Fibroblast of skin of back (primary cell): Measurements from ENCODE around the gene MDN1. TPM values are rescaled to one million over a fixed set of nuclear protein-coding genes. Genes with fewer than 3 reads are reported as not detected.
A peak's percentile ranks its signal among the peaks of the same experiment; 100 is the strongest.
"Not testable (repeated sequence)": the region's sequence is repeated elsewhere in the genome, so short reads cannot be mapped to it uniquely, and the experiment has no call there.

Experiments
- DNase-seq: peaks from one replicate; pipeline ENCODE4 v3.0.0-alpha.2; 2013
- polyA plus RNA-seq, 2 experiments: library from polyadenylated mRNA; unstranded; fragments of 120-200 nt; gene quantifications; one replicate each; pipeline ENCODE4 v1.2.1, GENCODE V29; 2013; ENCODE audit not compliant: insufficient read length in 2 of 2

The MDN1 gene
- 14.6 TPM for polyA plus RNA-seq (2013, experiment 1 of 2; ENCODE audit: insufficient read length)
- 17.3 TPM for polyA plus RNA-seq (2013, experiment 2 of 2; ENCODE audit: insufficient read length)

- DNase-seq: peak; percentile 96
Measured at GRCh38 chr6:89819336-89820130, at the start of gene MDN1. MDN1 (minus strand) TSS chr6:89819794; CDS start chr6:89819607, 187 bp downstream.

DNA sequence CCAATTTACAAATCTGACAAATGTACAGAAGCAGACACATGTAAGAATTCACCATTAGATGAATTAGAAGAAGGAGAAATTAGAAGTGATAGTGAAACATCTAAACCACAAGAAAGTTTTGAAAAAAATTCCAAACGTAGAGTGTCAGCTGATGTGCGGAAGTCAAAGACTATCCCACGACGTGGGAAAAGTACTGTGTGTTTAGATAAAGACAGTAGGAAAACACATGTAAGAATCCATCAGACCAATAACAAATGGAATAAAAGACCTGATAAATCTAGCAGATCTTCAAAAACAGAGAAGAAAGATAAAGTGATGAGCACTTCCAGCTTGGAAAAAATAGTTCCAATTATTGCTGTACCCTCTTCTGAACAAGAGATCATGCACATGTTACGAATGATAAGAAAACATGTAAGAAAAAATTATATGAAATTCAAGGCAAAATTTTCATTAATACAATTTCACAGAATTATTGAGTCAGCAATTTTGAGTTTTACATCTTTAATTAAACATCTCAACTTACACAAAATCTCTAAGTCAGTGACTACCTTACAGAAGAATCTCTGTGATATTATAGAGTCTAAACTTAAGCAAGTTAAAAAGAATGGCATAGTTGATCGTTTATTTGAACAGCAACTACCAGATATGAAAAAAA lies 46.6 kb upstream of the MDN1 start:
- no peak for DNase-seq

DNA sequence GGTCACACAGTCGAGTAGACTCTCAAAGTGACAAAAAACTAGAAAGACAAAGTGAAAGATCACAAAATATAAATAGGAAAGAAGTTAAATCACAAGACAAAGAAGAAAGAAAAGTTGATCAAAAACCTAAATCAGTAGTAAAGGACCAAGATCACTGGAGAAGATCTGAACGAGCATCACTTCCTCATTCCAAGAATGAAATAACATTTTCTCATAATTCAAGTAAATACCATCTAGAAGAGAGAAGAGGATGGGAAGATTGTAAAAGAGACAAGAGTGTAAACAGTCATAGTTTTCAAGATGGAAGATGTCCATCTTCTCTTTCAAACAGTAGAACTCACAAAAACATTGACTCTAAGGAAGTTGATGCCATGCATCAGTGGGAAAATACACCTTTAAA lies 43.1 kb upstream of the MDN1 start:
- no peak for DNase-seq

GRCh38 chr6:89862273-89862672 lies 42.7 kb upstream of the MDN1 start:
- DNase-seq: no peak

- DNase-seq: no peak
Measured at GRCh38 chr6:89859744-89860143, 40.1 kb upstream of the MDN1 start.

- no peak for DNase-seq
Measured at GRCh38 chr6:89858041-89858440, 38.4 kb upstream of the MDN1 start.

DNA sequence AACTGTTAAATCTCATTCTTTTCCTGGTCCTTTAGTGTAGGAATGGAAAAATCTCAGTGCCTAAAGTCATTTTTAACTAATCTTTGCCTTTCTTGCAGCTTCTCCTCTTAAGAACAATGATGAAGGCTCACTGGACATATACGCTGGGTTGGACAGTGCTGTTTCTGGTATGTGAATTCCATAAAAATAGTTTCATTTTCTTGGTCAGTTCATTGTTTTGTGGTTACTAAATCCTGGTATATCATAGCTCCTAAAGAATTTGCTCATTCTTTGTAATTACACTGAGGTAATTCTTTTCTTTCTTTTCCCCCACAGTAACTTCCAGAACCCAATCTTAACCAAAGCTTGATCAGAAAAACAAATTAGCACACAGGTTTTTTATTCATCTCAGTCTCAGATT lies 33.5 kb upstream of the MDN1 start:
- peak; percentile 54 for DNase-seq

GRCh38 chr6:89847513-89847912 lies 27.9 kb upstream of the MDN1 start:
- not testable (repeated sequence) for DNase-seq

GRCh38 chr6:89843070-89843469 lies 23.5 kb upstream of the MDN1 start:
- no peak for DNase-seq

- DNase-seq: no peak
Measured at GRCh38 chr6:89842228-89842627, 22.6 kb upstream of the MDN1 start.

DNA sequence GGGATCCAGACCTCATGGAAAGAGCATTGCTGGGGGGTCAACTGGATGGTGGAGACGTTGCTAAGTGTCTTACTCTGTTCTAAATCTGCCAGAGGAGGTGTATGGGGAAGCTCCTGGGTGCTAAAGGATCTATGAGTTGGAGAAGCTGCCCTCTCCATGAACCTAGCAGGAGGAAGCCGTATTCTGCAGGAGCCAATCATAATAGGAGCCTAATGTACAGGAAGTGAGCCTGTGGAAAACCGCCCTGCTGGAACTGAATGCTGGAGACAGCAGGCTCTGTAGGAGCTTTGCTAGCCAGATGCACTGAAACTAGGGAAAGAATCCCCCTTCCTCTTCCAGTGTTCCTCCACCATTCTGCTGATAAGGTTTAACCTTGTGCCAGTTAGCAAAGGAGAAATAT lies 20.9 kb upstream of the MDN1 start:
- peak; percentile 42 for DNase-seq

DNA sequence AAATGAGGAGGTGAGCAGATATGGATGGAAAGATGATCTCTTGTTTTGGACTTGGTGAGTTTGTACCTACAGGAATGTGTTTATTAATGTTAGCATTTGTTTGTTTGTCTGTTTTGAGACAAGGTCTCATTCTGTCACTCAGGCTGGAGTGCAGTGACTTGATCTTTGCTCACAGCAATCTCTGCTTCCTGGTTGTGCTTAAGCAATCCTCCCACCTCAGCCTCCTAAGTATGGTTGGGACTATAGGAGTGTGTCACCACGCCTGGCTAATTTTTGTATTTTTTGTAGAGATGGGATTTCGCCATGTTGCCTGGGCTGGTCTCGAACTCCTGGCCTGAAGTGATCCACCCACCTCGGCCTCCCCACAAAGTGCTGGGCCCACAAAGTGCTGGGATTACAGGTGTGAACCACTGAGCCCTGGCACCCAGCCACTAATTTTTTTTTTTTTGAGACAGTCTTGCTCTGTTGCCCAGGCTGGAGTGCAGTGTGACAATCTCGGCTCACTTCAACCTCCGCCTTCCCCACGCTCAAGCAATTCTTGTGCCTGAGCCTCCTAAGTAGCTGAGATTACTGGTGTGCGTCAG lies 17.1 kb upstream of the MDN1 start:
- DNase-seq: no peak

- no peak for DNase-seq
Measured at GRCh38 chr6:89834884-89835792, 15.5 kb upstream of the MDN1 start.

DNA sequence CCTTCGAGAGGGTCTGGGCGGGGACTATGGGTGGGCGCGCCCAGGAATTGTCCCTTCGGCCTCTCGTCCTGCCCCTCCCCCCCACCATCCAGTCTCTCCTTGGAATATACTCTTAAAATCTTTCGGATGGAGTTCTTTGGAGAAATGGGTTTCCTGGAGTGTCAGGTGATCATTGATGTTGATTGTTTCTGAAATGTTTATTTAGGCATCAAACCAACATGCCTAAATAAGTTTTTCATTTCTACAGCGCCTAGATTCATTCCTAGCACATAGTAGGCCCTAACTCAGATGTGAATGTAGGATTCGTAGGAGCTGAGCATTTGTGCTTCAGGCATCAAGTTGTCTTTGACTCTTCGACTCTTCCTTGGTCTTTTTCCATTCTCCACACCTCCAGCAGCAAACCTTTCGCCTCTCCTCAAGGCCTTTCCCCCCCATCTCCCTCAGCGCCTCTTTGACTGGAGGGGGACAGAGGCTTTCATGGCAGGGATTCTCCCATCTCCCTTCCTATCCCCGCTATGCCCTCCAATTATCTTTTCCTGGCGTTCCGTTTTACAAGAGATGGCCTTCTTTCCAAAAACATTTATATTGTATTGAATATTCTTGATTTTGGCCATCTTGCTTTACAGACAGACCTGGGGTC lies 10.7 kb upstream of the MDN1 start:
- DNase-seq: no peak

GRCh38 chr6:89829472-89830169 lies 10.0 kb upstream of the MDN1 start, which contains the start of gene CASP8AP2:
CASP8AP2 (plus strand) TSS chr6:89829880.
- DNase-seq: peak; percentile 99

GRCh38 chr6:89828988-89829471 lies 9.4 kb upstream of the MDN1 start:
- DNase-seq: no peak

- not testable (repeated sequence) for DNase-seq
Measured at GRCh38 chr6:89828475-89828987, 8.9 kb upstream of the MDN1 start.

DNA sequence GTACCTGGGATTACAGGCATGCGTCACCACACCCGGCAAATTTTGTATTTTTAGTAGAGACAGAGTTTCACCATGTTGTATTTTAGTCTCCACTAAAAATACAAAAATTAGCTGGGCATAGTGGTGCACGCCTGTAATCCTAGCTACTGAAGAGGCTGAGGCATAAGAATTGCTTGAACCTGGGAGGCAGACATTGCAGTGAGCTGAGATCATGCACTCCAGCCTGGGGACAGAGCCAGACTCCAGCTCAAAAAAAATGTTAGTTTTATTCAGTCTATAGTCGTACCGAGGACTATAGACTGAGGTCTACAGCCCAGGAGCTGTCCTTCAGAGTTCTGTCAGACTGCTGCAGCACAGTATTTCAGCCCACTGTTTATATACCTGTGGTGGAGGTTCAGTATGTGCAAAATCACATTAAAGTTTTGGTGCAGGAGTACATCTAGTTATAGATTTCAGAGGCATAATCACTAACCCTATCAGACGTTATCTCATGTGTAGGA lies 6.5 kb upstream of the MDN1 start:
- peak; percentile 52 for DNase-seq

GRCh38 chr6:89818977-89819335 lies 638 bp downstream of the MDN1 start:
- no peak for DNase-seq

DNA sequence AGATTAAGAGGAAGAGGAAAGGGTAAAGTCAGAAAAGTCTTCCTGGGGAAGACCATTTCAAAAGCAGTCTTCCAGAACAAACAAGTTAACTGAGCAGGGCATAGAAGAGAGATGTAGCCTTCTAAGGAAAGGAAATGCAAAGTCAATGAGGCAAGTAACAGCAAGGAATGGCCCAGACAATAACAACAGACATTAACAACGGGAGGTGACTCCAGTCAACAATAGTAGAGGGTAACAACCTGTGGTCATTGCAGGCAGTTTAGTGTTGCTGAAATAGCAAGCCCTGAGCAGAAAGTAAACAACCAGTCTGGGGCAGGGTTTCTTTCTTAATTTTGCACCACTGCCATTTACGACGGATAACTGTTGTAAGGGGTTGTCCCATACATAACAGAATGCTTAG lies 2.1 kb downstream of the MDN1 start:
- no peak for DNase-seq

DNA sequence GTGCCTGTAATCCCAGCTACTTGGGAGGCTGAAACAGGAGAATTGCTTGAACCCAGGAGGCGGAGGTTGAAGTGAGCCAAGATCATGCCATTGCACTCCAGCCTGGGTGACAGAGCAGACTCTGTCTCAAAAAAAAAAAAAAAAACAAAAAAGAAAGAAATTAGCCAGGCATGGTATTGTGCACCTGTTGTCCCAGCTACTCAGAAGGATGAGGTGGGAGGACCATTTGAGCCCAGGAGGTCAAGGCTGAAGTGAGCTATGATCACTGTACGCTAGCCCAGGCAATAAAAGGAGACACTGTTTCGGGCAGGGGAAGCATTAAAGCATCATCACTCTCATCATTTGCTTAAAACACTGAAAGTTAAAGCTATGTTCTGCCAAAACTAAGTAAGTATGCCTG lies 6.2 kb downstream of the MDN1 start:
- not testable (repeated sequence) for DNase-seq
